LNCaP clone FGC (cell line): ENCODE data around the gene MGST1.
A peak's percentile ranks its signal among the peaks of the same experiment; 100 is the strongest.

ENCODE experiments used
- DNase-seq: peaks from one replicate; pipeline ENCODE4 v3.0.0-alpha.2; 2011; ENCODE audit warnings: low read depth
- H3K4me3 ChIP-seq: 2 replicates; pipeline ENCODE4 v1.5.1; 2011; ENCODE audit warnings: mild to moderate bottlenecking, low read depth, low read length, control low read depth
- TF ChIP-seq, protein P1 (sequence below): IDR thresholded peaks from 2 replicates; pipeline ENCODE4 v1.5.1; 2012; ENCODE audit warnings: mild to moderate bottlenecking; ENCODE audit not compliant: control insufficient read depth, insufficient read depth; ENCODE audit errors: extremely low read depth

Gene MGST1

GRCh38 chr12:16347391-16348298, at the start of gene MGST1:
TSS of gene MGST1 (plus strand) at chr12:16347645. CDS start at chr12:16354253, 6,608 bp downstream.
- H3K4me3 ChIP-seq: peak within 1 kb of the TSS; percentile 69
- DNase-seq: no peak
- TF ChIP-seq, protein P1, sequence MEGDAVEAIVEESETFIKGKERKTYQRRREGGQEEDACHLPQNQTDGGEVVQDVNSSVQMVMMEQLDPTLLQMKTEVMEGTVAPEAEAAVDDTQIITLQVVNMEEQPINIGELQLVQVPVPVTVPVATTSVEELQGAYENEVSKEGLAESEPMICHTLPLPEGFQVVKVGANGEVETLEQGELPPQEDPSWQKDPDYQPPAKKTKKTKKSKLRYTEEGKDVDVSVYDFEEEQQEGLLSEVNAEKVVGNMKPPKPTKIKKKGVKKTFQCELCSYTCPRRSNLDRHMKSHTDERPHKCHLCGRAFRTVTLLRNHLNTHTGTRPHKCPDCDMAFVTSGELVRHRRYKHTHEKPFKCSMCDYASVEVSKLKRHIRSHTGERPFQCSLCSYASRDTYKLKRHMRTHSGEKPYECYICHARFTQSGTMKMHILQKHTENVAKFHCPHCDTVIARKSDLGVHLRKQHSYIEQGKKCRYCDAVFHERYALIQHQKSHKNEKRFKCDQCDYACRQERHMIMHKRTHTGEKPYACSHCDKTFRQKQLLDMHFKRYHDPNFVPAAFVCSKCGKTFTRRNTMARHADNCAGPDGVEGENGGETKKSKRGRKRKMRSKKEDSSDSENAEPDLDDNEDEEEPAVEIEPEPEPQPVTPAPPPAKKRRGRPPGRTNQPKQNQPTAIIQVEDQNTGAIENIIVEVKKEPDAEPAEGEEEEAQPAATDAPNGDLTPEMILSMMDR: no peak

GRCh38 chr12:16299403-16299802, 48.0 kb upstream of the MGST1 start:
- TF ChIP-seq, protein P1: no peak
- H3K4me3 ChIP-seq: no peak overlapping the region
- no peak for DNase-seq

DNA sequence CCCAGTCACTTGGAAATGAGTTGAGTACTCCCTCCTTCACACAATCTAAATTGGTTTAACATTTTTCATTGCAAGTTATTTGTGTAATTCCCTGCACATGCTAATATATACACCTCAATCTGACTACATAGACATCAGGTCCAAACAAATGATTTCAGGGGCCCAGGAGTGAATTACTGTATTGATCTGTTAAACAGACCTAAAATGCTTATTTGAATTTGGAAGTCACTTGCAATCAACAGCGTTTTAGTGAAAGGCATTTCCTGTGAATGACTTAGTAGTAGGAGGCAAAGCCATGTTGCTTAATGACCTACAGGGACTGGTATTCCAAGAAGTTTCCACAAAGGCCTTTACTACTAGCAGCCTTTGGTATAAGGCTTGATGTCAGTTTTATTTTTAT, 47.3 kb upstream of the MGST1 start:
- TF ChIP-seq, protein P1: no peak
- no peak for DNase-seq
- no peak overlapping the region for H3K4me3 ChIP-seq

DNA sequence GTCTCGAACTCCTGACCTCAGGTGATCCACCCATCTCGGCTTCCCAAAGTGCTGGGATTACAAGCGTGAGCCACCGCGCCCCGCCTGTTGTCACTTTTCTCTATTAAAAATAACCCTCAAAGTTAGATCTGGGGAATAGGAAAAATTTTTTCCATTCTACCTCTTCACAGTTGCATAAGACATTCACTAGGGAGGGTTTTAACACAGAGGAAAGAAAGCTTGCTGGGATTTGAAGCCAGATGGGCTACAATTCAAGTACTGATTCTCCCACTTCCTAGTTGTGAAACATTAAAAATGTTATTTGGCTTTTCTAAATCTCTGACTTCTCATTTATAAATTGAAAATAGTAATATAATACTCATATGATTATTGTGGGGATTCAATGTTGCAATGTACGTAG, 46.7 kb upstream of the MGST1 start:
- no peak for DNase-seq
- TF ChIP-seq, protein P1: no peak
- no peak overlapping the region for H3K4me3 ChIP-seq

- TF ChIP-seq, protein P1: no peak
- H3K4me3 ChIP-seq: no peak overlapping the region
- no peak for DNase-seq
These were observed 43.5 kb upstream of the MGST1 start for GRCh38 chr12:16303939-16304338.

GRCh38 chr12:16307856-16308475, 39.5 kb upstream of the MGST1 start:
- H3K4me3 ChIP-seq: no peak overlapping the region
- TF ChIP-seq, protein P1: no peak
- no peak for DNase-seq
